GF-D8 (cell line): ENCODE measurements around the gene ALAS2.
A peak's percentile ranks its signal among the peaks of the same experiment; 100 is the strongest.
"Not testable (repeated sequence)": the region's sequence is repeated elsewhere in the genome, so short reads cannot be mapped to it uniquely, and the experiment has no call there.

Experiments
- DNase-seq: peaks from one replicate; lab custom pipeline; 2025; lab: John Stamatoyannopoulos, UW

Gene ALAS2, protein sequence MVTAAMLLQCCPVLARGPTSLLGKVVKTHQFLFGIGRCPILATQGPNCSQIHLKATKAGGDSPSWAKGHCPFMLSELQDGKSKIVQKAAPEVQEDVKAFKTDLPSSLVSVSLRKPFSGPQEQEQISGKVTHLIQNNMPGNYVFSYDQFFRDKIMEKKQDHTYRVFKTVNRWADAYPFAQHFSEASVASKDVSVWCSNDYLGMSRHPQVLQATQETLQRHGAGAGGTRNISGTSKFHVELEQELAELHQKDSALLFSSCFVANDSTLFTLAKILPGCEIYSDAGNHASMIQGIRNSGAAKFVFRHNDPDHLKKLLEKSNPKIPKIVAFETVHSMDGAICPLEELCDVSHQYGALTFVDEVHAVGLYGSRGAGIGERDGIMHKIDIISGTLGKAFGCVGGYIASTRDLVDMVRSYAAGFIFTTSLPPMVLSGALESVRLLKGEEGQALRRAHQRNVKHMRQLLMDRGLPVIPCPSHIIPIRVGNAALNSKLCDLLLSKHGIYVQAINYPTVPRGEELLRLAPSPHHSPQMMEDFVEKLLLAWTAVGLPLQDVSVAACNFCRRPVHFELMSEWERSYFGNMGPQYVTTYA

GRCh38 chrX:55030271-55031205 is at the start of gene ALAS2:
ALAS2 (minus strand) TSS chrX:55030977; CDS start chrX:55026000, 4,977 bp downstream.
- no peak for DNase-seq

DNA sequence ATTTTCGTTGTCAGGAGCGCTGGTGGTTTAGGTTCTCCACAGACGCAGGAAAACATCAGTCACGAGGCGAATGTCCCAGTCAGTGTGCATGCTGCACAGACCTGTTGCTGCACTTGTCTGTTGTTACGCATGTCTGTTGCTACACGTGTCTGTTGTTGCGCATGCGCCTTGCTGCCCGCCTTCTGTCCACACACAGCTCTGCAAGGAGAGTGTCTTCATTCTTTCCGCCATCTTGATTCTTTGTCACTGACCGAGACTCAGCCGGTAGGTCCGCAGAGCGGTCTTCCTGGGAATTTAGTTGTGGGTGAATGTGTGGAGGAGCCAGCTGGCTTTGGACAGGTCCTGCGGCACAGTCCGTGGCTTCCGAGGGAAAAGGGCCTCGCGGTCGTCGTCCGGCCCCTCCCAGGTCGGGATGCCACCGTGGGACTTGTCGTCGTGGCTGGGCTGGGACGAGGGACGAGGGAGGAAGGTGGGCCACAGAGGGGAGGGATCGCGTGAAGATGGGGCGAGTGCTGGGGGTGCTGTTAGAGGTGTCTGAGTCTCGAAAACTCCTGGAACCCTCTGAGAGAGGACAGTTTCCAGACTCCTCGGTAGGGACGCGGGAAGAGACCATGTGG is 44.2 kb upstream of the ALAS2 start, which contains the start of gene PAGE2B:
Gene PAGE2B, plus strand, starts transcription at position 180 of the 617 bp plus-strand sequence. CDS start 1,012 bp downstream, outside the sequence.
- DNase-seq, result no peak

DNA sequence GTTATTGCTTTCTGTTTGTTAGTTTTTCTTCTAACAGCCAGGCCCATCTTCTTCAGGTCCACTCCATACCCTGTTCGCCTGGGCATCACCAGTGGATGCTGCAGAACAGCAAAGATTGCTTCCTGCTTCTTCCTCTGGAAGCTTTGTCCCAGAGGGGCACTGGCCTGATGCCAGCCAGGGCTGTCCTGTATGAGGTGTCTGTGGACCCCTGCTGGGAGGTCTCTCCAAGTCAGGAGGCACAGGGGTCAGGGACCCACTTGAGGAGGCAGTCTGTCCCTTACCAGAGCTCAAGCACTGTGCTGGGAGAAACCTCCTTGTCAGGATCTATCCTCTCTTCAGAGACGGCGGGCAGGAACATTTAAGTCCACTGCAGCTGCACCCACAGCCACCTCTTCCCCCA is 41.5 kb upstream of the ALAS2 start:
- no peak for DNase-seq

DNA sequence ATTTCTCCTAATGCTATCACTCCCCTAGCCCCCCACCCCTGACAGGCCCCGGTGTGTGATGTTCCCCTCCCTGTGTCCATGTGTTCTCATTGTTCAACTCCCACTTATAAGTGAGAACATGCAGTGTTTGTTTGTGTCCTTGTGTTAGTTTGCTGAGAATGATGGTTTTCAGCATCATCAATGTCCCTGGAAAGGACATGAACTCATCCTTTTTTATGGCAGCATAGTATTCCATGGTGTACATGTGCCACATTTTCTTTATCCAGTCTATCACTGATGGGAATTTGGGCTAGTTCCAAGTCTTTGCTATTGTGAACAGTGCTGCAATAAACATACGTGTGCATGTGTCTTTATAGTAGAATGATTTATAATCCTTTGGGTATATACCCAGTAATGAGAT is 36.4 kb upstream of the ALAS2 start:
- not testable (repeated sequence) for DNase-seq

GRCh38 chrX:55057675-55058249 is 27.0 kb upstream of the ALAS2 start:
- DNase-seq, result no peak

- no peak for DNase-seq
Measured at GRCh38 chrX:55056820-55057674, 26.3 kb upstream of the ALAS2 start.

DNA sequence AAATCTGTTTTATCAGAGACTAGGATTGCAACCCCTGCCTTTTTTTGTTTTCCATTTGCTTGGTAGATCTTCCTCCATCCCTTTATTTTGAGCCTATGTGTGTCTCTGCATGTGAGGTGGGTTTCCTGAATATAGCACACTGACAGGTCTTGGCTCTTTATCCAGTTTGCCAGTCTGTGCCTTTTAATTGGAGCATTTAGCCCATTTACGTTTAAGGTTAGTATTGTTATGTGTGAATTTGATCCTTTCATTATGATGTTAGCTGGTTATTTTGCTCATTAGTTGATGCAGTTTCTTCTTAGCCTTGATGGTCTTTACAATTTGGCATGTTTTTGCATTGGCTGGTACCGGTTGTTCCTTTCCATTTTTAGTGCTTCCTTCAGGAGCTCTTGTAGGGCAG is 19.8 kb upstream of the ALAS2 start:
- not testable (repeated sequence) for DNase-seq

GRCh38 chrX:55041514-55041913 is 10.7 kb upstream of the ALAS2 start:
- DNase-seq, result no peak

- DNase-seq, result no peak
Measured at GRCh38 chrX:55039471-55039870, 8.7 kb upstream of the ALAS2 start.

GRCh38 chrX:55033429-55033828 is 2.7 kb upstream of the ALAS2 start:
- no peak for DNase-seq

DNA sequence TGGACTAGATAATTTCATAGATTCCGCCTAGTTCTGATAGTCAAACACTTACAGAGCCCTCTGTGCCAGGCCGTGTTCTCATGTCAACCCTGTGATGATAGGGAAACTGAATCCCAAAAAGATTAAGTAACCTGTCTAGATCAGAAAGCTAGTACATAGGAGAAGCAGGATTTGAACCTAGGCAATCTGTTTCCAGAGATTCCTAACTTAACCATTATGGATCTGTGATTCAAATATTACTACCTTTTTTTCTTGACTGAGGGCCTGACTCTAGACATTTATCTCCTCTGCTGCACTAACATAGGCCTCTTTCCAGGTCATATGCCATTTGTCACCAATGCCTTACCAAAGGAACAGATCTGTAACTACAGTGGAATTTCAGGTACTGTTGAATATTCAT is 1.5 kb downstream of the ALAS2 start:
- no peak for DNase-seq

- no peak for DNase-seq
Measured at GRCh38 chrX:55028611-55029010, 2.2 kb downstream of the ALAS2 start.

DNA sequence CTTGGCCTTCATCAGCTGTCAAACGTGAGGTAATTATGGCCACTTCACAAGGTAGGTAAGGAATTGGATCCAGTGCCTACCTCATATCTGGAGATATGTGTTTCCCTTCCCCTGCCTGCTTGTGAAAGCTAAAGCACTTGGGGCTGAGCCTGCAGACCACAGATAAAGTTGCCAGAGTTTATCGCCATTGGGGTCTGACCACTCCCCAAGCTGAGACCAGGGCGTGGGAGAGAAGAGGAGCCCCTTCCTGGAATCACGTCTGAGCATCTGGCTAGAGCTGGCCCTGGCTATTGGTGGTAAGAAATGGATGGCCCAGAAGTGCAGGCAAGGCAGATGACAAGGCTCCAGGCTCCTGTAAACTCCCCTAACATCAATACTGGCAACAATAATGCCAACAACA is 2.7 kb downstream of the ALAS2 start:
- no peak for DNase-seq

DNA sequence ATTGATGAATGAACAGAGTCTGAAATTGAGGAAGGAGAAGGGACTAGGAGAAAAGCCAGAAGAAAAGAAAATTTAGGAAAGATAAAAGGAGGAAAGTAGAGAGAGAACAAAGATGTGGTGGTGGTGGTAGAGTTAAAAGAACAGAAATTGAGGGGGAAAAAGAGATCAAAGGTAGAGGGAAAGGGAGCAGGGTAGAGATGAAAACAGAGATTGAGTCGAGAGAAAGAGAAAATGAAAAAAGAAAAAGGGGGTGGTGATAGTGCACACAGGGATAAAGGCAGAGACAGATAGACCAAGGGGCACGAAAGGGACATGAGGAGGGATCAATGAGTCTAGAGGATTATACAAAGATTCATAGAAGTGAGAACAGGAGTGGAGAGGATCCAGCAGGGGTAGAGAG is 3.9 kb downstream of the ALAS2 start:
- DNase-seq, result no peak

DNA sequence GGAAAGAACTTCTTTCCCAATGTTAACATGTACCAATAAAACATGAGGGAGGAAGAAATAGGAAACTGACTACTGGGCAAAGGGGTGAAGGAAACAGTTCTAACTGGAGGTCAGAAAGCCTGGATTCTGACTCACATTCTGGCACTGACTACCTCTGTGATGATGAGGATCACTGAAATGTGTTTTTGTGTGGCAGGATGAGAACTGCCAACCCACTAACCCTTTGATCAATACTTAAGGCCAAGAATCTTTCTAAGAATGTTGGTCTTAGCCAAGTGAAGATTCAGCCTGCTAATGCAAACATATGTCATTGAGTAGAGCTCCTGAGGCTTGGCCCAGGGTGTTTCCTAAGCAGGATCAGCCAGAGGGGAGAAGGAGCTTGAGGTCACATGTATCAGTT is 4.6 kb downstream of the ALAS2 start:
- DNase-seq, result no peak

DNA sequence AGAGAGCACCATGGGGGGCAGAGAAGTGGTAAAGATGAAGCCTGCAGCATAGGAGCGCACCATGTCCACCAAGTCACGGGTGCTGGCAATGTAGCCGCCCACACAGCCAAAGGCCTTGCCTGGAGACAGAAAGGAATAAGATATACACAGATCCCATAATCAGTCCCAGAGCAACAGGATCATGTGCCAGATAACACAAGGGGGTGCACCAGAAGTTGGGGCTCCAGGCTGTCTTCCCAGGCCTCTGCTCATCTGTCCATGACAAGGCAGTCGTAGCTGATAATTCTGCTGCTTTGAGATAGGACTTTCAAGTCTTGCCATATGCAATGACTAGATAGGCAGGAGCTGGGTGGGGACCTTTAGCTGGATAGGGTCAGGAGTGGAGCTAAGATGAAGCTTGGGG is 15.9 kb downstream of the ALAS2 start:
- no peak for DNase-seq

- no peak for DNase-seq
Measured at GRCh38 chrX:55011294-55011693, 19.5 kb downstream of the ALAS2 start.

- DNase-seq, result peak; percentile 21
Measured at GRCh38 chrX:55008571-55009358, 22.0 kb downstream of the ALAS2 start.

DNA sequence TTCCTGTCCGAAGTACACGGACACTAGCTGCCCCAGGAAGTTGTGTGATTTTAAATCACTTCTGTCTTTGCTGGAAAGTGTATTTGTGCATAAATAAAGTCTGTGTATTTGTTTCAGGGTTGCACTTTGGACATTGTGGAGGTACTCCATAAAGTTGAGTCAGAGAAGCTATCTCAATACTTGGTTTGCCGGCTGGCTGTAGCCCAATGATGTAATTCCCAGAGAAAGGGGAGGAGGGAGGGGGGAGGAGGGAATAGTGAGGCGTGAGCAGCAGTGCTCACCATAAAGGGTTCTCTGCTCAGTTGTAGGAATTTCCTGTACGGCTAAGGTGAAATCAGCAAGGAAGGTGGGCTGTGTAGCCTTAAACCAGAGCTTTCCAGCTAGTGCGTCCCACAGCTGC is 23.1 kb downstream of the ALAS2 start:
- DNase-seq, result no peak
